Right renal cortex interstitium (tissue), 3 donors: ENCODE measurements around the gene GRIN2A. TPM values are rescaled to one million over a fixed set of nuclear protein-coding genes. Genes with fewer than 3 reads are reported as not detected.

Experiments used
- DNase-seq, 3 donors: peaks; one replicate each; pipeline ENCODE4 v3.0.0-alpha.2; 2013; ENCODE audit warnings: low read depth in 3 of 3, low spot score in 2 of 3
- polyA plus RNA-seq, 3 donors: library from polyadenylated mRNA; unstranded; fragments of 120-200 nt; gene quantifications; one replicate each; pipeline ENCODE4 v1.2.1, GENCODE V29; 2013; ENCODE audit not compliant: insufficient read length in 3 of 3

Gene GRIN2A
- polyA plus RNA-seq, 3 donors = 5.1 to 6.7 (median 6.4) TPM

GRCh38 chr16:10137341-10137740 lies 44.9 kb downstream of the GRIN2A start:
- DNase-seq = no peak

- DNase-seq = no peak
These were observed 45.3 kb downstream of the GRIN2A start for GRCh38 chr16:10136916-10137315.

GRCh38 chr16:10130538-10130937 lies 51.7 kb downstream of the GRIN2A start:
- DNase-seq = no peak

- DNase-seq = no peak
These were observed 53.6 kb downstream of the GRIN2A start for GRCh38 chr16:10128397-10129258.

- no peak for DNase-seq
These were observed 55.5 kb downstream of the GRIN2A start for GRCh38 chr16:10126686-10127085.

GRCh38 chr16:10123141-10123540 lies 59.1 kb downstream of the GRIN2A start:
- DNase-seq = no peak

- DNase-seq = no peak
These were observed 59.7 kb downstream of the GRIN2A start for GRCh38 chr16:10122546-10122945.

- DNase-seq = no peak
These were observed 60.3 kb downstream of the GRIN2A start for GRCh38 chr16:10121897-10122425.

GRCh38 chr16:10121491-10121890 lies 60.7 kb downstream of the GRIN2A start:
- DNase-seq = no peak

GRCh38 chr16:10120953-10121352 lies 61.3 kb downstream of the GRIN2A start:
- DNase-seq = no peak

- no peak for DNase-seq
These were observed 67.8 kb downstream of the GRIN2A start for GRCh38 chr16:10114409-10114808.

GRCh38 chr16:10113248-10113647 lies 69.0 kb downstream of the GRIN2A start:
- DNase-seq = no peak

GRCh38 chr16:10112021-10112420 lies 70.2 kb downstream of the GRIN2A start:
- no peak for DNase-seq

GRCh38 chr16:10111156-10111761 lies 71.0 kb downstream of the GRIN2A start:
- DNase-seq = no peak

GRCh38 chr16:10110552-10110951 lies 71.7 kb downstream of the GRIN2A start:
- no peak for DNase-seq

GRCh38 chr16:10107081-10107480 lies 75.1 kb downstream of the GRIN2A start:
- DNase-seq = no peak

GRCh38 chr16:10103700-10104099 lies 78.5 kb downstream of the GRIN2A start:
- DNase-seq = no peak

GRCh38 chr16:10103118-10103517 lies 79.1 kb downstream of the GRIN2A start:
- no peak for DNase-seq

- no peak for DNase-seq
These were observed 81.4 kb downstream of the GRIN2A start for GRCh38 chr16:10100829-10101228.

- no peak for DNase-seq
These were observed 83.2 kb downstream of the GRIN2A start for GRCh38 chr16:10098991-10099390.

- DNase-seq = no peak
These were observed 85.0 kb downstream of the GRIN2A start for GRCh38 chr16:10097271-10097670.

- DNase-seq = no peak
These were observed 88.7 kb downstream of the GRIN2A start for GRCh38 chr16:10093576-10093975.
